NOMO-1 treated with DMSO at 0.1 percent for 48 hours (cell line): Measurements from ENCODE around the gene YBEY.
"Not testable (repeated sequence)": the region's sequence is repeated elsewhere in the genome, so short reads cannot be mapped to it uniquely, and the experiment has no call there.

Experiments
- DNase-seq: peaks from one replicate; lab custom pipeline; 2025; ENCODE audit not compliant: unreplicated experiment; lab: John Stamatoyannopoulos, UW

Gene YBEY

DNA sequence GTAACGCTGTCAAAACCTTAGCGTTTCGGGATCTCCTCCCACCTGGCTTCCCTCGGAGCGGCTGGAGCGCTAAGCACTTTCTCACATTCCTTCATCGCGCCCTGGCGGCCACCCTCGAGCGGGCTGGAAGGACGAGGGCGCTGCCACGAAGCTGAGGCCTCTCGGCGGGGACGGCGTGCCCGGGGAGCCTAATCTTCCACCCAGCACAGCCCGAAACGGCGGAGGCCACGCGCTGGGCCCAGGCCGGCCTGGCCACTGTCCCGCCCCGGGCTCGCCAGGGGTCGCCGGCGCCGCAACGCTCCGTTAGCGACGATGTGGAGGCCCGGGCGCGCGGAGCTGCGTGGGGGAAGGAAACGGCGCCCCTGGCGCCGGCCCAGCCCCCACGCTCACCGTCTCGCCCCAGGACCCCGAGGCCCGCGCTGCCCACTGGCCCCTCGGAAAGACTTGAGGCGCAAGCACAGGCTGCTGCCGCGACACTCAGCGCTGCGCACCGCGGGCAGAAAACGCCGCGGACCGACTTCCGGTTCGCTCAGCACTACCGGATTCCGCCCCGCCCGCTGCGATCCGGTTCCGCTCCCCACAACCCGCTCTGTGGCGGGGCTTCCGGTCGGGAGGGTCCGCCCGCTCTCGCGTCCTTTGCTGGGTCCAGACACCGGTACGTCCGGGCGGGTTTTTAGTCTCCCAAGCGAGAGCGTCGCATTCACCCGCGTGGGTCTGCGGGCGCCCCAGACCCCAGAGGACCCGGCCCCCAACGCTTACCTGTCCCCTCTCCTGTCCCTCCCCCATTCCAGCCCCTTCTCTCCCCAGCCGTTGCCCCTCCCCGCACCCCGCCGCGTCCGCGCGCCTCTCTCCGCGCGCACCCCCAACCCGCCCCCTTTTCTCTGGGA lies at the start of gene YBEY:
YBEY (plus strand) TSS at position 582 of the 887 bp plus-strand sequence. CDS start 572 bp downstream, outside the sequence.
- DNase-seq = peak; percentile 76

DNA sequence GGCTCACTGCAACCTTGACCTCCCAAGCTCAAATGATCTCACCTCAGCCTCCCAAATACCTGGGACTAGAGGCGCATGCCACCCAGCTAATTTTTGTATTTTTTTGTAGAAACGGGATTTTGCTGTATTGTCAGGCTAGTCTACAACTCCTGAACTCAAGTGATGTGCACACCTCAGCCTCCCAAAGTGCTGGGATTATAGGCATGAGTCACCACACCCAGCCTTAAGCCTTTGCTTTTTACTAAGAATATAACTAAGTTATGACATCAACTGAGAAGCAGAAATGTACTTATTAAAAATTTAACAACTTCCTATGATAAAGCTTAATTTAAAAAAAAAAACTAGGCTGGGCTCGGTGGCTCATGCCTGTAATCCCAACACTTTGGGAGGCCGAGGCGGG lies 48.7 kb upstream of the YBEY start:
- DNase-seq = no peak

- DNase-seq = no peak
These were observed 46.3 kb upstream of the YBEY start for GRCh38 chr21:46239817-46240325.

DNA sequence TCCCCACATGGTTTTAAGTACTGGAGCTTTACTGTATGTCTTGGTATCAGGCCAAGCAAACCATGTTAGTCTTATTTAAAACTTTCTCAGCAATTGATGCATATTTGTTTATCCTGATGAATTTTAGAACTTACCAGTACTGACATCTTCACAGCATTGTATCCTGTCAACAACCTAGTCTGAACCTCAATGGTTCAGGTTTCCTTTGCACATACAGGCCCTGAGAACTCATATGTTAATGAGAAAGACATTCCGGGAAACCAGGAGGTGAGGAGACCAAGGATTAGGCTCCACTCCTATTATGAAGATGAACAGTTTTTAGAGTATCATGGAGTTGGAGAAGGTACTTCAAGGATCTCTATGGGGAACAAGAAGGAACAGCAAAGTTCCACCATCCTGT lies 44.6 kb upstream of the YBEY start:
- not testable (repeated sequence) for DNase-seq

- DNase-seq = no peak
These were observed 42.8 kb upstream of the YBEY start for GRCh38 chr21:46243325-46243724.

GRCh38 chr21:46243960-46244361 lies 42.2 kb upstream of the YBEY start:
- no peak for DNase-seq

DNA sequence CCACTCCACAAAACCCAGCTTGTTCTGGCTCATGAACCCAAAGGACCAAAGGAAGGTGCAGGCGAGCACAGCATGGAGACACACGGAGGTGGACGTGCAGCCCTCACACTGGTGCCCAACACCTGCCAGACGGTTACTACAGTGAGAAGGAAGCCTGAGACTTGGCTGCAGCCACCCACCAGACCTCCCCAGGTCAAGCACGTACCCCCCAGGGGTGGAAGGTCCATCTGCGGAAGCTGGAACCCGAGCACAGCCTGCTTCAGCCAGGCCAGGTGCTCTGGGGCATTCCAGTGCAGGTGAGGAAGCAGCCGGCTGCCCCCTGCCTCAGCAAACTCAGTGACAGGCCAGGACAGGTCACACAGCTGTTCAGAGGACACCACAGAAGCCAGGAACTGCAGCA lies 41.5 kb upstream of the YBEY start:
- DNase-seq = no peak

DNA sequence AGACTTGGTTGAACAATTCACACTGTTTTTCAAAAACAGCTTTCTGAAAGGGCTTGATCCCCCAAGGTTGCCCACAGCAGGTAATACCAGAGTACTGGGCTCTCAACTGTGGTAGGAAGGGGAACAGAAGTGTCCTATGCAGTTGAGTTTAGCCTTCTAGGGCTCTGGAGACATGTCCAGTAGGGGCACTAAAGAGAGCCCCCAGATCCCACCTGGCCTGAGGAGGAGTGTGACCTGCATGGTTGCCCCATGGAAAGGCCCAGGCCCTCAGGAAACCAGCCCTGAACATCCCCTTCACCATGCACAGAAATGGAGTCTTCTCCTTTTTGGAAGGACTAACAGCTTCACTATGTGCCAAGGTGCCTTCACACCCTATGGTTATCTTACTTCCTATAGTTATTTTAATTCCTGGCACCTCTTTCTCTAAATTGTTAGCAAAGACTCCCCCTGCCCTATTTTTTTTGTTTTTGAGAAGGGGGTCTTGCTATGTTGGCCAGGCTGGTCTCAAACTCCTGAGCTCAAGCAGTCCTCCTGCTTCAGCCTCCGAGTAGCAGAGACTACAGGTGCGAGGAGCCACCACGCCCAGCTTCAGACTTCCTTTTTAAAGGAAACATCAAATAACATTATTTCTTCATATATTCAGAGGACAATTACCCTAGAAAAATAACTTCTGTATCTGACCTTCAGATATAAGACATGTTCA lies 40.8 kb upstream of the YBEY start:
- no peak for DNase-seq

DNA sequence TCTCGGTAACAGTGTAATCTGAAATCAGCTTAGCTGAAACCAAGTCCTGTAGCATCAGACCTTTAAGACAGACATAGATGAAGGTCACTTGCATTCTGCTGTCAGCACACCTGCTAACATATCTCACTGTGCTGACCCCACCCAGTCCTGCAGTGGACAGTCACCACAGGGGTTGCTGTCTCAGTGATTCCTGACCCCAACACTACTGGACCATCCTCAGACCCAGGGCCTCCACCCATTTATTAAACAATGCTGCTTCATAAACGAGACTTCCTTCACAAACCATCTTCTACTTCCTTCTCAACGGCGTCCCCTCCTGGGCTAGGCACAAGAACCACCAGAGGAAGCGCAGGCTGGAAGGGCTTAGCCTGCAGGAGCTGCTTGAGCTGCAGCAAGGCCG lies 39.8 kb upstream of the YBEY start:
- DNase-seq = no peak

DNA sequence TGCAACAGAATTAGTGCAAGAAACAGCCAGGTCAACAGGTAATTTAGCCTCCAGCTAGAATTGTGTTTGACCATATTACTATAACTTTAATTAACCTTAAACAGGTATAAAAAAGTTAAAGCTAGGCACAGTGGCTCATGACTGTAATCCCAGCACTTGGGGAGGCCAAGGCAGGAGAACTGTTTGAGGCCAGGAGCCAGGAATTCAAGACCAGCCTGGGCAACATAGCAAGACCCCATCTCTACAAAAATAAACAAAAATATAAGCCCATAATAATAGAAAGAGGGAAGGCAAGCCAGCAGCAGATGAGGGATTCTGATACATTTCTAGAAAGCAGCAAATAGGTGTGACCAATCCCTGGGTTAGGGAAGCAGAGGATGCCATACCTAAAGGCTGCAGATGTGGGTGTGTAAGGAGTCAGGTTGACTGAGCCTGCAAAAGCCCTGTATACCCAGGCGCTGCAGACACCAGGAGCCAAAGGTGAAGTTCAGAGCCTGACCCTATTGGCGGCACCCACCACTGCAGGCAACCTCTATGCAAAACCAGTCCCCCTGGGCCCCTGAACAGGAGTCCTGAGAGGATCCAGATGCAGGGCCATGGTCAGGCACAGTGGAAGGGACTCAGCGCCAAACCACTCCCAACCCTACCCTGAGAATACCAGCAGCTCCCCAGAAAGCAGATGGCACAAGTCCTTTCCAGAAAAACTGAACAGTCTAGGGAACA lies 38.3 kb upstream of the YBEY start:
- DNase-seq = no peak

DNA sequence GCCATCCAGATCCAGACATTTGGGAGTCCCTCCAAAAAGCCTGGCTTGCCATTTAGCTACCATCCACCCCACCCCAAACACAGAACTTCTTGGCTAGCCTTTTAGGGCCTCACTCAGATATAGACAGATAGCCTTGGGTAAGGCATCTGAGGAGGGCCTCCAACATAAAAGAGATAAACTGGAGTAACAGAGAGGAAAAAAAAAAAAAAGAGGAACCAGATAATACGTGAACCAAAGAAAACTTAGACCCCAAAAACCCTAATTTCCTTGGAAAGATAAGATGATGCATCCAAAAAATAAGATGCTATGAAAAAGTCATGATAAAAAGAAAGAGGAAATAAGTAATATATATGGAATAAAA lies 37.7 kb upstream of the YBEY start:
- DNase-seq = no peak

DNA sequence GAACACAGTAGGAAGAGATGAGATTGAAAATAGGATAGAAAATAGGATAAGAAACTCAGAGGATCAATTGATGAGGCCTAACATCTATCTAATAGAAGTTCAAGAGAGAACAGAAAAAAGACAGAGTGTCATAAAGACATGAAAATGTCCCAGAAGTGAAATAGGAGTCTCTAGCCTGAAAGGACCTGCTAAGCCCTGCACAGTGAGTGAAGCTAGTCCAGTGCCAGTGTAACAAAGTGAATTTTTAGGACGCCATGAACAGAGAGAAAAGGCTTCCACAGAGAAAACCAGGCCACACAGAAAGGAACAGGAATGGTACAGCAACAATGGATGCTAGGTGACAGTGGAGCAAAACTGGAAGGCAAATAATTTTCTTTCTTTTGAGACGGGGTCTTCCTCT lies 37.3 kb upstream of the YBEY start:
- DNase-seq = no peak

- DNase-seq = no peak
These were observed 35.9 kb upstream of the YBEY start for GRCh38 chr21:46250146-46250725.

DNA sequence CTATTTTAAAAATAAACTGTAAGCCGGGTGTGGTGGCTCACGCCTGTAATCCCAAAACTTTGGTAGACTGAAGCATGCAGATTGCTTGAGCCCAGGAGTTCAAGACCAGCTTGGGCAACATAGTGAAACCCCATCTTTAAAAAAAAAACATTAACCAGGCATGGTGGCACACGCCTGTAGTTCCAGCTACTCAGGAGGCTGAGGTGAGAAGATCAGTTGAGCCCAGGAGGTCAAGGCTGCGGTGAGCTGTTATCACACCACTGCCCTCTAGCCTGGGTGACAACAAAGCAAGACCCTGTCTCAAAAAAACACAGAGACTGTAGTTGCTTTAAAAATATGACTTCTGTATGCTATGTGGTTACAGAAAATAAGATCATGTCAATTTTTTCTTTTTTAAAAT lies 33.3 kb upstream of the YBEY start:
- DNase-seq = no peak

- no peak for DNase-seq
These were observed 32.5 kb upstream of the YBEY start for GRCh38 chr21:46253610-46254124.

GRCh38 chr21:46254208-46254975 lies 31.8 kb upstream of the YBEY start:
- DNase-seq = no peak

- no peak for DNase-seq
These were observed 31.0 kb upstream of the YBEY start for GRCh38 chr21:46255166-46255565.

DNA sequence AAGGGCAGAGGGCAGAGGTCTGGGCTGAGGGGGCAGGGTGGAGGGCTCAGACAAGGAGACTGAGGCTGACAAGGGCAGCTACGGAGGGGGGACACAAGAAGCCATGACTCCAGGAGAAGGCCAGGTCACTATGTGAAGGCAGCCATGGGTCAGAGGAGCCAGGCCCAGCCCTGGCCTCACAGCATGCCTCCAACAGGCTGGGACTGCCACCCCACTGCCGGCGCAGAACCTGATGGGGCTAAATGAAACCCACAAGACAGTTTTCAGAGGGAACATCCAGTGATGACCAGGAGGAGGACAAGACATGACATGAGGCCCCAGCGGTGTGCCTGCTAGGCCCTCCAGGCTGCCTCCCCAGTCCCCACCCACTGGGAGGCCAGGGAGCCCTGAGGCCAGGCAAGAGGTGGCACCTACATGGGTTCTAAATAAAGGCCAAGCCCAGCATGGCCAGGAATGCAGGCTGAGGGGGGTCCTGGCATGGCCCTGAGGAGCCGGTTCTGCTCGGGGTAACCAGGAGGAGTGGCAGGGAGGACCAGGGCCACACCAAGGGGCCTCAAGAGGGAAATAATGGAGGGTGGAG lies 30.3 kb upstream of the YBEY start:
- DNase-seq = no peak

- no peak for DNase-seq
These were observed 29.6 kb upstream of the YBEY start for GRCh38 chr21:46256501-46256994.
